GM18873 (cell line): ENCODE measurements around the gene HLA-DPB1.

ENCODE experiments used
- ATAC-seq: cut with Tn5 transposase; IDR thresholded peaks from one replicate; pipeline ENCODE4 v1.9.1; 2021; ENCODE audit warnings: mild to moderate bottlenecking, moderate library complexity, moderate number of reproducible peaks; ENCODE audit not compliant: unreplicated experiment, low FRiP score

Gene HLA-DPB1

DNA sequence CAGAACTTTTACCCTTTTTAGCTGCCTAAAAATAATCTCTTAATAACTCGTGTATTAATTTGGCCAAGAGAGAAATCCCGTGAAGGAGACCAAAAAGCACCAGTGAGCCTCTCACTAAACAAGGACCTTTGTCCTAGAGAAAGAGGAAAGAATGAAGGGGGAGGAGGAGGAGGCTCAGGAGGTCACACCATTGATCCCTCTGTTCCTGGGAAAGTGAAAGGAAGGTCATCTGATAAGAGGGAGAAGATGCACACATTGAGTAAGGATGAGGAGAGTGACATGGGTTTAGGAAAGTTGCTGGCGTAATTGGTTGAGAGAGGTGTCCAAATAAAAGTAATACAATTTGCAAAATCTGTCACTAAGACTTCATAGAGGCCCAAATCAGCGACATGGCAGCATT lies 49.2 kb downstream of the HLA-DPB1 start:
- no peak for ATAC-seq

DNA sequence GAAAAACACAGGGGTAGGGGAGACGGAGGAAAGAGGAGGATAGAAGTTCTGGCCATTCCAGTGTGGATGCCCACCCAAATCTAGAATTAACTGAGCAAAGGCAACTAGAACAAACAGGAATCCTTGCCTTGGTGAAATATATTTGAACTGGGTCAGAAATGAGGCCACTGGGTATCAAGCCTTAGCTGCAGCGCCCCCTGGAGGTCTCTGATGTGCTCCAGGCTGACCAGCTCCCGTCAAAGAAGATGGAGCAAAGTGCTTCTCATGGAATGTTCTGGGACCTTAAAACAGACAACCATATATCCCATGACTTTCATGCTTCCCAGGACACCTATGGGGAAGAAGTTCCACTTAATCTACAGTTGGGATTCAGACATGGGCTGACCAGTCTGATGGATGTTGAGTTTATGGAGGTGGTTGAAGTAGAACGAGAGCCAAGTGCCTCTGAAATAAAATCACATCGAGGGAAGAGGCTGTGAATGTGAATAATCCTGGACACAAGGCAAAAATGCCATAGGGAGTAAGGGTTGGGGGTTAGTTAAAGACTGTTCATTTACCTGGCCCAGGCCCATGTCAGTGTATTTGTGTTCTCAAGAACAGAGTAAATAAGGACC lies 50.4 kb downstream of the HLA-DPB1 start:
- ATAC-seq = no peak

DNA sequence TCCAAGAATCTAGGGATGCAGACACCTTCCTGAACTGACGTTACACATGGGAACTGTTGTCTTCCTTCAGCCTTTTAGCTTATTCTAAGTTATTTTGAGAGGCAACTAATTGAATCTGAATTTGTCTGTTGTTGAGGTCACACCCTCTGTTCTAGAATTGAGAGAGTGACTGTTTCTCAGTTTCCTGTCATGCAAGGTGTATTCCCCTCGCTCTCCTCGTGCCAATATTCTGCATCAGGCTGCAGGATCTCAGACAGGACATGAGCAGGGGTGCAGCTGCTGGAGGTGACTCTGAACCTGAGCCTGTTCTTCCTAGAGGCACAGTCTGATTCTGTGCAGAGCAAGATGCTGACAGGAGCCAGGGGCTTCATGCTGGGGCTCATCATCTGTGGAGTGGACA lies 52.5 kb downstream of the HLA-DPB1 start:
- ATAC-seq = no peak

DNA sequence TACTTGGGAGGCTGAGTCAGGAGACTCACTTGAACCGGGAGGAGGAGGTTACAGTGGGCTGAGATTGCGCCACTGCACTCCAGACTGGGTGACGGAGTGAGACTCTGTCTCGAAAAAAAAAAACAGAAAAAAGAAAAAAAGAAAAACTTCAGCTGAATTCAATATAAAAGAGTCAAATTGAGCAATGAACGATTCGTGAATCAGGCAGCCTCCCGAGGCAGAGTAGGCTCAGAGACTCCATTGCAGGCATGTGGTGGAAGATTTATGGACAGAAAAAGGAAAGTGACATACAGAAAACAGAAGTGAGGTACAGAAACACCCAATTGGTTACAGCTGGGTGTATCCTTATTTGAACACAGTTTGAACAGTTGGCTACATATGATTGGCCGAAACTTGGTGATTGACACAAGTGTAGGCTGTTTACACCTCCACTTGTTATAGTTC lies 56.3 kb downstream of the HLA-DPB1 start:
- ATAC-seq = no peak

DNA sequence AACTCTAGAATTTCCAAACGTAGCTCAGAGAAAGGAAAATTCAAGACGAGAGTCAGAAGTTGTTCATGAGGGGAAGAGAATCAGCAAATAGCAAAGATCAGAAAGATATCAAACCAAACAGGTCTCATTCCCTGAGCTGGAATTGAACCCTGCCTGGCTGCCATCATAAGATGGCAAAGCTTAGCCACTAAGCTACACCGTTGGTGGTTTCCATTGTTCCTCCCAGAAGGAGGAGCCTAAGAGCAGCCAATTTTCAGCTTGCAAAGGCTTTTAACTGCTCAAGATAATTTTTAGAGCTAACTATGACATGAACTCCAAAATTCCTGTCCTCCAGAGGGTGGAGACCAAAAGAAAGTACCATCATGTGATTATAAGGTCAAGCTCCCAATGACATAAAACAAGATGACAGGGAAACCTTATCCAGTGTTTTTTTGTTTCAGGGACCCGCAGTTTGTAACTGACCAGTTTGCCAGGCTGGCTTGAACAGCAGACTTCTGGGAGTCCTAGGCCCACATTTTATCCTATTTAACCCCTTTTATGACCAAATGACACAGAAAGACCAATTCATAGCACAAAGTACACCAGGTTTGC lies 60.6 kb downstream of the HLA-DPB1 start:
- ATAC-seq = no peak
